Measurements from ENCODE around the gene BCO2. TPM values are rescaled to one million over a fixed set of nuclear protein-coding genes. Genes with fewer than 3 reads are reported as not detected.

BCO2 gene
- total RNA-seq, 1 donor from 2014 or later, result not detected

DNA sequence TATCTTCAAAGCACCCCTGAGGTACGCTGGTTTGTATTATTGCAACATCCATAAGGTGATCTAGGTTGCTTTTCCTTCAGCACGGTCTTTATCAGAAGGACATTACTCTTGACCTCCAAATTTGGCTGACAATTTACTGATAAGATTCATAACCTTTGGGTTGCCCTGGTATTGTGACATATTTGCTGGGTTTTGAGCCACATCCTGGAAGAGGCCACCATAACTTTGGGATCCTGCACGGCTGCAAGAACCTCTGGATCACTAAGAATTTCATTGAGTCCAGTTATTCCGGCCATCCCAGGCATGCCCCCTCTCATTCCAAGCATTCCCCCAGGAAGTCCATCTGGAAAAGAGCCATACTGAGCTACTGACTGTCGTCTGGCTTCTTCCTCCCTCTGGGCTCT, 91.9 kb downstream of the BCO2 start:
- H3K4me3 ChIP-seq (ENCODE audit: low read depth, low read length), result no peak overlapping the region
- no peak for DNase-seq (ENCODE audit: low read depth)
- H3K27me3 ChIP-seq (ENCODE audit: control insufficient read depth, insufficient read depth, low read length), result no peaks in the 10 kb centered on the region
- H3K36me3 ChIP-seq (ENCODE audit: control insufficient read depth, insufficient read depth, low read length), result no peaks in the 10 kb centered on the region
- TF ChIP-seq, protein P1, sequence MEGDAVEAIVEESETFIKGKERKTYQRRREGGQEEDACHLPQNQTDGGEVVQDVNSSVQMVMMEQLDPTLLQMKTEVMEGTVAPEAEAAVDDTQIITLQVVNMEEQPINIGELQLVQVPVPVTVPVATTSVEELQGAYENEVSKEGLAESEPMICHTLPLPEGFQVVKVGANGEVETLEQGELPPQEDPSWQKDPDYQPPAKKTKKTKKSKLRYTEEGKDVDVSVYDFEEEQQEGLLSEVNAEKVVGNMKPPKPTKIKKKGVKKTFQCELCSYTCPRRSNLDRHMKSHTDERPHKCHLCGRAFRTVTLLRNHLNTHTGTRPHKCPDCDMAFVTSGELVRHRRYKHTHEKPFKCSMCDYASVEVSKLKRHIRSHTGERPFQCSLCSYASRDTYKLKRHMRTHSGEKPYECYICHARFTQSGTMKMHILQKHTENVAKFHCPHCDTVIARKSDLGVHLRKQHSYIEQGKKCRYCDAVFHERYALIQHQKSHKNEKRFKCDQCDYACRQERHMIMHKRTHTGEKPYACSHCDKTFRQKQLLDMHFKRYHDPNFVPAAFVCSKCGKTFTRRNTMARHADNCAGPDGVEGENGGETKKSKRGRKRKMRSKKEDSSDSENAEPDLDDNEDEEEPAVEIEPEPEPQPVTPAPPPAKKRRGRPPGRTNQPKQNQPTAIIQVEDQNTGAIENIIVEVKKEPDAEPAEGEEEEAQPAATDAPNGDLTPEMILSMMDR (IDR thresholded peaks at IDR 0.05; ENCODE audit: insufficient read depth, low read length, poor library complexity, severe bottlenecking), result no peak

DNA sequence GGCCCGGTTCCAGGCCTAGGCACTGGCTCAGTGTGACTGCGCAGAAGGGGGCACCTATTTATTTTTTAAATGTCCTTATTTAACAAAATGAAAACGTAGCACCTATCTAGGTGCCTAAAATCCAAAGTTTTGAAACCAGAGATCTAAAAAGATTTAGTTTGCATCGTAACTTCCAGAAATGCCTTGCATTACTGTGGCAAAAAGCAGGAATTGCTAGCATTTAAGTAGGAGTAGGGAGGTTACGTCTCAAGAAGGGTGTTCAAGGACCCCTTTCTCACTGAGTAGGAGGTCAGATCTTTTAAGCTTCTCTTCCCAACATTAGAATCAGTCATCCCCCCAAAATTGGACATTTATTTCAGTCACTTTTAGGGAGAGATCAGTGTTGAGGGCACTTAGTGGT, 93.1 kb downstream of the BCO2 start:
- H3K4me3 ChIP-seq (ENCODE audit: low read depth, low read length), result no peak overlapping the region
- no peaks in the 10 kb centered on the region for H3K36me3 ChIP-seq (ENCODE audit: control insufficient read depth, insufficient read depth, low read length)
- TF ChIP-seq, protein P1 (IDR thresholded peaks at IDR 0.05; ENCODE audit: insufficient read depth, low read length, poor library complexity, severe bottlenecking), result no peak
- DNase-seq (ENCODE audit: low read depth), result no peak
- no peaks in the 10 kb centered on the region for H3K27me3 ChIP-seq (ENCODE audit: control insufficient read depth, insufficient read depth, low read length)

Other genes with a start within 250 kb of the BCO2 start
- gene DIXDC1, start 238.2 kb upstream of the BCO2 start, total RNA-seq, result 13.2 and 14.4 TPM in 2 replicates
- gene DLAT, start 150.1 kb upstream of the BCO2 start, total RNA-seq, result 33.4 and 42.1 TPM in 2 replicates
- gene PIH1D2, start 101.5 kb upstream of the BCO2 start, total RNA-seq, result 0.92 and 1.4 TPM in 2 replicates
- 17.0 and 21.7 TPM in 2 replicates for gene NKAPD1, start 101.2 kb upstream of the BCO2 start, total RNA-seq
- gene TIMM8B, start 88.8 kb upstream of the BCO2 start, total RNA-seq, result 24.8 and 42.3 TPM in 2 replicates
- gene SDHD, start 88.6 kb upstream of the BCO2 start, total RNA-seq, result 67.8 and 69.7 TPM in 2 replicates
- gene IL18, start 11.4 kb upstream of the BCO2 start, total RNA-seq, result 8.4 and 15.5 TPM in 2 replicates
- not detected in 2 replicates for gene TEX12, start 8.1 kb upstream of the BCO2 start, total RNA-seq
- 24.1 and 34.2 TPM in 2 replicates for gene PTS, start 50.9 kb downstream of the BCO2 start, total RNA-seq
- not detected in 2 replicates for gene PLET1, start 85.3 kb downstream of the BCO2 start, total RNA-seq